ENCODE data around the gene ZNF791. TPM values are rescaled to one million over a fixed set of nuclear protein-coding genes. Genes with fewer than 3 reads are reported as not detected.
A peak's percentile ranks its signal among the peaks of the same experiment; 100 is the strongest.

Gene ZNF791
- total and polyA plus RNA-seq, 2 of the 13 experiments (the other 11 are each of a cell fraction or from before 2014, with no cell fraction given) = 12.8 to 17.4 TPM

GRCh38 chr19:12669270-12670158 is 58.8 kb downstream of the ZNF791 start (continued):
- TF ChIP-seq, protein P1, sequence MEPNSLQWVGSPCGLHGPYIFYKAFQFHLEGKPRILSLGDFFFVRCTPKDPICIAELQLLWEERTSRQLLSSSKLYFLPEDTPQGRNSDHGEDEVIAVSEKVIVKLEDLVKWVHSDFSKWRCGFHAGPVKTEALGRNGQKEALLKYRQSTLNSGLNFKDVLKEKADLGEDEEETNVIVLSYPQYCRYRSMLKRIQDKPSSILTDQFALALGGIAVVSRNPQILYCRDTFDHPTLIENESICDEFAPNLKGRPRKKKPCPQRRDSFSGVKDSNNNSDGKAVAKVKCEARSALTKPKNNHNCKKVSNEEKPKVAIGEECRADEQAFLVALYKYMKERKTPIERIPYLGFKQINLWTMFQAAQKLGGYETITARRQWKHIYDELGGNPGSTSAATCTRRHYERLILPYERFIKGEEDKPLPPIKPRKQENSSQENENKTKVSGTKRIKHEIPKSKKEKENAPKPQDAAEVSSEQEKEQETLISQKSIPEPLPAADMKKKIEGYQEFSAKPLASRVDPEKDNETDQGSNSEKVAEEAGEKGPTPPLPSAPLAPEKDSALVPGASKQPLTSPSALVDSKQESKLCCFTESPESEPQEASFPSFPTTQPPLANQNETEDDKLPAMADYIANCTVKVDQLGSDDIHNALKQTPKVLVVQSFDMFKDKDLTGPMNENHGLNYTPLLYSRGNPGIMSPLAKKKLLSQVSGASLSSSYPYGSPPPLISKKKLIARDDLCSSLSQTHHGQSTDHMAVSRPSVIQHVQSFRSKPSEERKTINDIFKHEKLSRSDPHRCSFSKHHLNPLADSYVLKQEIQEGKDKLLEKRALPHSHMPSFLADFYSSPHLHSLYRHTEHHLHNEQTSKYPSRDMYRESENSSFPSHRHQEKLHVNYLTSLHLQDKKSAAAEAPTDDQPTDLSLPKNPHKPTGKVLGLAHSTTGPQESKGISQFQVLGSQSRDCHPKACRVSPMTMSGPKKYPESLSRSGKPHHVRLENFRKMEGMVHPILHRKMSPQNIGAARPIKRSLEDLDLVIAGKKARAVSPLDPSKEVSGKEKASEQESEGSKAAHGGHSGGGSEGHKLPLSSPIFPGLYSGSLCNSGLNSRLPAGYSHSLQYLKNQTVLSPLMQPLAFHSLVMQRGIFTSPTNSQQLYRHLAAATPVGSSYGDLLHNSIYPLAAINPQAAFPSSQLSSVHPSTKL (CRISPR knock-in tag; IDR thresholded peaks at IDR 0.05) = no peak
- TF ChIP-seq ZFYVE20 (CRISPR knock-in tag; IDR thresholded peaks at IDR 0.05; ENCODE audit: borderline replicate concordance, low read depth) = no peak
- TF ChIP-seq, protein P2, sequence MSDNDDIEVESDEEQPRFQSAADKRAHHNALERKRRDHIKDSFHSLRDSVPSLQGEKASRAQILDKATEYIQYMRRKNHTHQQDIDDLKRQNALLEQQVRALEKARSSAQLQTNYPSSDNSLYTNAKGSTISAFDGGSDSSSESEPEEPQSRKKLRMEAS (IDR thresholded peaks at IDR 0.05) = peak; percentile 71
- no peak for TF ChIP-seq SYNCRIP (IDR thresholded peaks at IDR 0.05; ENCODE audit: insufficient read depth, low read depth, low read length)
- peak; percentile 31; the same call in 1 of the 2 replicates for TF ChIP-seq MIXL1 (CRISPR knock-in tag; IDR thresholded peaks at IDR 0.05)
- TF ChIP-seq RNF2 (conservative IDR thresholded peaks at IDR 0.05; ENCODE audit: low read depth) = no peak; the same call in 1 of the 2 replicates
- peak; percentile 92 for TF ChIP-seq FOXK1 (CRISPR knock-in tag; IDR thresholded peaks at IDR 0.05; ENCODE audit: borderline replicate concordance, low read depth)
- TF ChIP-seq, protein P3, sequence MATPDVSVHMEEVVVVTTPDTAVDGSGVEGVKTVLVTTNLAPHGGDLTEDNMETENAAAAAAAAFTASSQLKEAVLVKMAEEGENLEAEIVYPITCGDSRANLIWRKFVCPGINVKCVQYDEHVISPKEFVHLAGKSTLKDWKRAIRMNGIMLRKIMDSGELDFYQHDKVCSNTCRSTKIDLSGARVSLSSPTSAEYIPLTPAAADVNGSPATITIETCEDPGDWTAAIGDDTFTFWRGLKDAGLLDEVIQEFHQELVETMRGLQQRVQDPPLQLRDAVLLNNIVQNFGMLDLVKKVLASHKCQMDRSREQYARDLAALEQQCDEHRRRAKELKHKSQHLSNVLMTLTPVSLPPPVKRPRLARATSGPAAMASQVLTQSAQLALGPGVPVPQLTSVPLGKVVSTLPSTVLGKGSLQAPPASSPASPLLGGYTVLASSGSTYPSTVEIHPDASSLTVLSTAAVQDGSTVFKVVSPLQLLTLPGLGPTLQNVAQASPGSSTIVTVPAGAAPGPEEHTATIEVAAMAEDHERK (CRISPR knock-in tag; IDR thresholded peaks at IDR 0.05; ENCODE audit: low read depth) = no peak
- TF ChIP-seq ZNF496 (CRISPR knock-in tag; IDR thresholded peaks at IDR 0.05; ENCODE audit: insufficient replicate concordance) = no peak
- TF ChIP-seq KDM4B (CRISPR knock-in tag; IDR thresholded peaks at IDR 0.05) = peak; percentile 21; the same call in 1 of the 2 replicates
- TF ChIP-seq, protein P4, sequence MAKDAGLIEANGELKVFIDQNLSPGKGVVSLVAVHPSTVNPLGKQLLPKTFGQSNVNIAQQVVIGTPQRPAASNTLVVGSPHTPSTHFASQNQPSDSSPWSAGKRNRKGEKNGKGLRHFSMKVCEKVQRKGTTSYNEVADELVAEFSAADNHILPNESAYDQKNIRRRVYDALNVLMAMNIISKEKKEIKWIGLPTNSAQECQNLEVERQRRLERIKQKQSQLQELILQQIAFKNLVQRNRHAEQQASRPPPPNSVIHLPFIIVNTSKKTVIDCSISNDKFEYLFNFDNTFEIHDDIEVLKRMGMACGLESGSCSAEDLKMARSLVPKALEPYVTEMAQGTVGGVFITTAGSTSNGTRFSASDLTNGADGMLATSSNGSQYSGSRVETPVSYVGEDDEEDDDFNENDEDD (CRISPR knock-in tag; IDR thresholded peaks at IDR 0.05; ENCODE audit: borderline replicate concordance) = no peak; the same call in 1 of the 2 replicates
- TF ChIP-seq, protein P5, sequence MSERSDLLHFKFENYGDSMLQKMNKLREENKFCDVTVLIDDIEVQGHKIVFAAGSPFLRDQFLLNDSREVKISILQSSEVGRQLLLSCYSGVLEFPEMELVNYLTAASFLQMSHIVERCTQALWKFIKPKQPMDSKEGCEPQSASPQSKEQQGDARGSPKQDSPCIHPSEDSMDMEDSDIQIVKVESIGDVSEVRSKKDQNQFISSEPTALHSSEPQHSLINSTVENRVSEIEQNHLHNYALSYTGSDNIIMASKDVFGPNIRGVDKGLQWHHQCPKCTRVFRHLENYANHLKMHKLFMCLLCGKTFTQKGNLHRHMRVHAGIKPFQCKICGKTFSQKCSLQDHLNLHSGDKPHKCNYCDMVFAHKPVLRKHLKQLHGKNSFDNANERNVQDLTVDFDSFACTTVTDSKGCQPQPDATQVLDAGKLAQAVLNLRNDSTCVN (CRISPR knock-in tag; IDR thresholded peaks at IDR 0.05; ENCODE audit: borderline replicate concordance) = no peak
- TF ChIP-seq LCORL (IDR thresholded peaks at IDR 0.05) = no peak
- TF ChIP-seq LCORL (CRISPR knock-in tag; IDR thresholded peaks at IDR 0.05) = peak; percentile 48; the same call in 1 of the 2 replicates
- no peak for TF ChIP-seq MAFK (conservative IDR thresholded peaks at IDR 0.05 in 1 of 2, IDR thresholded peaks at IDR 0.05 in 1 of 2; ENCODE audit: low read length in 2 of 2)
- TF ChIP-seq ZNF12 (CRISPR knock-in tag; IDR thresholded peaks at IDR 0.05) = no peak
- TF ChIP-seq FOXP4 (CRISPR knock-in tag; IDR thresholded peaks at IDR 0.05) = no peak
- TF ChIP-seq ELF3 (CRISPR knock-in tag; IDR thresholded peaks at IDR 0.05) = peak; percentile 62
- no peak for TF ChIP-seq HMGA1 (CRISPR knock-in tag; conservative IDR thresholded peaks at IDR 0.05)
